ENCODE results near the gene HPSE. TPM values are rescaled to one million over a fixed set of nuclear protein-coding genes. Genes with fewer than 3 reads are reported as not detected.

HPSE gene
- total RNA-seq, 1 experiment from 2014 or later: 2.6 TPM

DNA sequence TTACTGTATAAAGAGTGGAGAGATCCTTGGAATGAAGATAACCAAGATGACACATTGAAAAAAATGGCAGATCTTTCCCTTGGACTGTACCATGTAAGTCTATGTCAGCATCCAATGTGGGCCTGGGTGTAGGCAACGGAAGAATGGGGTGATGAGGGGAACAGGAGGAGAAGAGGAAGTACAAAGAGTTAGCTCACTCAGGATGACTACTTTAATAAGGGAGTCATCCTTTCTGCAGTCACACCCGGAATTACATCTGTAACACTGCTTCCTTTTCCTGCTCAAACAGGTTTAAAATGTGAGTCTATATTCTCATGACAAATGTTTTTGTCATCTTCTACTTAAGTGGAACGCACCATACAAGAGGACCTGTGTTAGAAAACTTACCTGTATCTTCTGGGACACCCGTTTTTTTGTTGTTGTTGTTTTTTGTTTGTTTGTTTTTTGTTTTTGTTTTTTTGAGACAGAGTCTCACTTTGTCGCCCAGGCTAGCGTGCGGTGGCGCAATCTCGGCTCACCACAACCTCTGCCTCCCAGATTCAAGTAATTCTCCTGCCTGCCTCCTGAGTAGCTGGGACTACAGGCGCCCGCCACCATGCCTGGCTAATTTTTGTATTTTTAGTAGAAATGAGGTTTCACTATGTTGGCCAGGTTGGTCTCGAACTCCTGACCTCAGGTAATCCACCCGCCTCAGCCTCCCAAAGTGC, 18.0 kb downstream of the HPSE start:
- H3K27me3 ChIP-seq (ENCODE audit: control insufficient read depth, insufficient read depth, low read length): no peaks in the 10 kb centered on the region
- ChIA-PET CTCF (no interaction called here), POLR2A (interaction anchor here (0.7 kb wide), 1 partner anchor 333 kb away, joined by 7 read pairs; no protein-coding TSS in a partner anchor)
- BruUV-seq (replicated peaks): no TSS peak
- TF ChIP-seq SIN3A (IDR thresholded peaks at IDR 0.05; ENCODE audit: borderline replicate concordance, insufficient read depth, low read depth, low read length) (no peak), TCF7L2 (IDR thresholded peaks at IDR 0.05; ENCODE audit: low read depth, low read length) (no peak), POLR2AphosphoS5 (IDR thresholded peaks at IDR 0.05; ENCODE audit: low read depth, low read length) (no peak)
- TF ChIP-seq, protein P1, sequence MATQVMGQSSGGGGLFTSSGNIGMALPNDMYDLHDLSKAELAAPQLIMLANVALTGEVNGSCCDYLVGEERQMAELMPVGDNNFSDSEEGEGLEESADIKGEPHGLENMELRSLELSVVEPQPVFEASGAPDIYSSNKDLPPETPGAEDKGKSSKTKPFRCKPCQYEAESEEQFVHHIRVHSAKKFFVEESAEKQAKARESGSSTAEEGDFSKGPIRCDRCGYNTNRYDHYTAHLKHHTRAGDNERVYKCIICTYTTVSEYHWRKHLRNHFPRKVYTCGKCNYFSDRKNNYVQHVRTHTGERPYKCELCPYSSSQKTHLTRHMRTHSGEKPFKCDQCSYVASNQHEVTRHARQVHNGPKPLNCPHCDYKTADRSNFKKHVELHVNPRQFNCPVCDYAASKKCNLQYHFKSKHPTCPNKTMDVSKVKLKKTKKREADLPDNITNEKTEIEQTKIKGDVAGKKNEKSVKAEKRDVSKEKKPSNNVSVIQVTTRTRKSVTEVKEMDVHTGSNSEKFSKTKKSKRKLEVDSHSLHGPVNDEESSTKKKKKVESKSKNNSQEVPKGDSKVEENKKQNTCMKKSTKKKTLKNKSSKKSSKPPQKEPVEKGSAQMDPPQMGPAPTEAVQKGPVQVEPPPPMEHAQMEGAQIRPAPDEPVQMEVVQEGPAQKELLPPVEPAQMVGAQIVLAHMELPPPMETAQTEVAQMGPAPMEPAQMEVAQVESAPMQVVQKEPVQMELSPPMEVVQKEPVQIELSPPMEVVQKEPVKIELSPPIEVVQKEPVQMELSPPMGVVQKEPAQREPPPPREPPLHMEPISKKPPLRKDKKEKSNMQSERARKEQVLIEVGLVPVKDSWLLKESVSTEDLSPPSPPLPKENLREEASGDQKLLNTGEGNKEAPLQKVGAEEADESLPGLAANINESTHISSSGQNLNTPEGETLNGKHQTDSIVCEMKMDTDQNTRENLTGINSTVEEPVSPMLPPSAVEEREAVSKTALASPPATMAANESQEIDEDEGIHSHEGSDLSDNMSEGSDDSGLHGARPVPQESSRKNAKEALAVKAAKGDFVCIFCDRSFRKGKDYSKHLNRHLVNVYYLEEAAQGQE (IDR thresholded peaks at IDR 0.05; ENCODE audit: insufficient read depth in 1 of 2, low read depth in 2 of 2, low read length in 1 of 2): no peak
- TF ChIP-seq, protein P2, sequence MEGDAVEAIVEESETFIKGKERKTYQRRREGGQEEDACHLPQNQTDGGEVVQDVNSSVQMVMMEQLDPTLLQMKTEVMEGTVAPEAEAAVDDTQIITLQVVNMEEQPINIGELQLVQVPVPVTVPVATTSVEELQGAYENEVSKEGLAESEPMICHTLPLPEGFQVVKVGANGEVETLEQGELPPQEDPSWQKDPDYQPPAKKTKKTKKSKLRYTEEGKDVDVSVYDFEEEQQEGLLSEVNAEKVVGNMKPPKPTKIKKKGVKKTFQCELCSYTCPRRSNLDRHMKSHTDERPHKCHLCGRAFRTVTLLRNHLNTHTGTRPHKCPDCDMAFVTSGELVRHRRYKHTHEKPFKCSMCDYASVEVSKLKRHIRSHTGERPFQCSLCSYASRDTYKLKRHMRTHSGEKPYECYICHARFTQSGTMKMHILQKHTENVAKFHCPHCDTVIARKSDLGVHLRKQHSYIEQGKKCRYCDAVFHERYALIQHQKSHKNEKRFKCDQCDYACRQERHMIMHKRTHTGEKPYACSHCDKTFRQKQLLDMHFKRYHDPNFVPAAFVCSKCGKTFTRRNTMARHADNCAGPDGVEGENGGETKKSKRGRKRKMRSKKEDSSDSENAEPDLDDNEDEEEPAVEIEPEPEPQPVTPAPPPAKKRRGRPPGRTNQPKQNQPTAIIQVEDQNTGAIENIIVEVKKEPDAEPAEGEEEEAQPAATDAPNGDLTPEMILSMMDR (IDR thresholded peaks at IDR 0.05): no peak
- in situ Hi-C loops (cut with HindIII; ENCODE audit: low pct_unique_long_range_greater_than_20kb, low sequenced_read_pairs) (no loop called here), intact Hi-C loops (cut with micrococcal nuclease; ENCODE audit: unreplicated experiment) (no loop called here)
- no peaks in the 10 kb centered on the region for H3K9me3 ChIP-seq (ENCODE audit: control insufficient read depth, insufficient read depth, low read depth, low read length)
- no peaks in the 10 kb centered on the region for H3K36me3 ChIP-seq (ENCODE audit: control insufficient read depth, insufficient read depth, low read length)
- DNase-seq (ENCODE audit: low read depth, low spot score) (no peak), ATAC-seq (no peak)
- no peak overlapping the region for H3K27ac ChIP-seq (ENCODE audit: low read length)
- H3K4me1 ChIP-seq (ENCODE audit: control insufficient read depth, insufficient read depth, low read length): no peaks in the 10 kb centered on the region
- no peak overlapping the region for H3K4me3 ChIP-seq (ENCODE audit: low read depth in 2 of 2, low read length in 2 of 2)

DNA sequence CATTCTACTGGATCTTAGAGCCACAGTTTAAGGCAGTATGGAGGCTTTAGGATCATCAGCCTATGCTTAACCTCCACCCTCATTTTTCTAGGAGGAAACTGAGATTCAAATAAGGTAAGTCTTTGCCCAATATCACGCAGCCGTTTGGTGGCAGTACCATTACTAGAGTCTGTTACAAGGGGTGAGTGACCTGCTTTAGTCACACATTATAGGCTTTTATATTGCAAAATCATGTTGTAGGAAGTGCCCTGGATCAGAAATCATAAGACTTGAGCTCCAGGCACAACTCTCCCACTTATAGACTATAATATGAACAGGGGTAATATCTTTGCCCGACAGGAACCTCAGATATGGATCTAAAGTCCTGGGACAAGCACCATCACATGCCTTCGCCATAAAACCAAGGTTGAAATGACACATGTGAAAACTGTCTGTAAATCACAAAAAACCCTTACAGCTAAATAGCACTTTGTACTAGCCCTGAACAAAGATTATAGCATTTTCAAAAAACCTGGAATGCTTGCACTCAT, 19.2 kb downstream of the HPSE start:
- no peak overlapping the region for H3K27ac ChIP-seq (ENCODE audit: low read length)
- no peaks in the 10 kb centered on the region for H3K36me3 ChIP-seq (ENCODE audit: control insufficient read depth, insufficient read depth, low read length)
- H3K9me3 ChIP-seq (ENCODE audit: control insufficient read depth, insufficient read depth, low read depth, low read length): no peaks in the 10 kb centered on the region
- TF ChIP-seq, protein P2 (IDR thresholded peaks at IDR 0.05): no peak
- TF ChIP-seq, protein P1 (IDR thresholded peaks at IDR 0.05; ENCODE audit: insufficient read depth in 1 of 2, low read depth in 2 of 2, low read length in 1 of 2): no peak
- TF ChIP-seq TCF7L2 (IDR thresholded peaks at IDR 0.05; ENCODE audit: low read depth, low read length) (no peak), POLR2AphosphoS5 (IDR thresholded peaks at IDR 0.05; ENCODE audit: low read depth, low read length) (no peak), SIN3A (IDR thresholded peaks at IDR 0.05; ENCODE audit: borderline replicate concordance, insufficient read depth, low read depth, low read length) (no peak)
- ATAC-seq: no peak
- H3K4me3 ChIP-seq (ENCODE audit: low read depth in 2 of 2, low read length in 2 of 2): no peak overlapping the region
- no peaks in the 10 kb centered on the region for H3K27me3 ChIP-seq (ENCODE audit: control insufficient read depth, insufficient read depth, low read length)
- DNase-seq (ENCODE audit: low read depth, low spot score): no peak
- POLR2A ChIA-PET: no interaction called here
- no TSS peak for BruUV-seq (replicated peaks)
- intact Hi-C loops (cut with micrococcal nuclease; ENCODE audit: unreplicated experiment) (no loop called here), in situ Hi-C loops (cut with HindIII; ENCODE audit: low pct_unique_long_range_greater_than_20kb, low sequenced_read_pairs) (no loop called here)
- no peaks in the 10 kb centered on the region for H3K4me1 ChIP-seq (ENCODE audit: control insufficient read depth, insufficient read depth, low read length)
- CTCF ChIA-PET: no interaction called here

Data from Panc1 (cell line).